ENCODE data around the gene SSBP3. TPM values are rescaled to one million over a fixed set of nuclear protein-coding genes. Genes with fewer than 3 reads are reported as not detected.
A peak's percentile ranks its signal among the peaks of the same experiment; 100 is the strongest.

SSBP3 gene
- total and polyA plus RNA-seq, 2 experiments from 2014 or later, result 47.4 to 68.6 TPM

DNA sequence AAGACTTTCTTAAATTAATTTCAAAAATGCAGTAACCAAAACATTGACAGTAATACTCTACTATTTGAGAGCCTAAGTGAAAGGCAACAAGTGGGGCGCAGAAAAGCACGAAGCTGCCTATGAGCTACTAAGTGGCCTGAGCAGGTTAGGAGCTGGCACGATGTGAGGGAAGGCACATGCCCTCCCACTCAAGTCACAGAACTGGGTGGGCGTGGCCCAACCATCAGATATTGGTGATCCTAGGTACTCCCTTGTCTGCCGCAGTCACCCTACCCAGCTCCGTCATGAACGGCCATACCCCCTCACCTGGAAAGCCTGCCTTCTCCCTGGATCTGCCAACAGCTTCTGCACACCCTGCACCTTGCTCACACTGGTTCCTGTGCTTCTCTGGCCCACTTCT lies 40.8 kb downstream of the SSBP3 start:
- peak overlapping the region; percentile 84 for H3K27ac Mint-ChIP-seq
- Histone ChIP-seq H3K4me3 (no peak overlapping the region), H2AFZ (no peak overlapping the region), H4K20me1 (replicated peaks; ENCODE audit: insufficient read depth) (peaks cover 48% of the 10 kb centered on the region), H3K79me2 (replicated peaks; ENCODE audit: insufficient read depth) (peaks cover 100% of the 10 kb centered on the region), H3K4me1 (ENCODE audit: insufficient read depth) (peaks cover 82% of the 10 kb centered on the region), H3F3A (replicated peaks; ENCODE audit: low read depth) (peaks cover 6% of the 10 kb centered on the region; the same call in 1 of the 2 replicates), H3K27ac (ENCODE audit: low read depth) (peak overlapping the region; percentile 62; the same call in 1 of the 2 replicates), H3K9me2 (ENCODE audit: insufficient read depth) (0 out of 2 replicates have a peak, but pooled peaks cover 2% of the 10 kb centered on the region), H3K4me2 (peak overlapping the region; percentile 57), H3K36me3 (ENCODE audit: insufficient read depth) (no peaks in the 10 kb centered on the region), H3K27me3 (ENCODE audit: insufficient read depth) (no peaks in the 10 kb centered on the region)
- ATAC-seq, result no peak
- peaks cover 13% of the 10 kb centered on the region; the same call in 2 of the 3 replicates for H3K36me3 Mint-ChIP-seq (ENCODE audit: low read depth)
- 0 out of 3 replicates have a peak overlapping the region, but pooled peaks have one; percentile 12 for H3K4me3 Mint-ChIP-seq
- no peaks in the 10 kb centered on the region for H3K9me3 Mint-ChIP-seq
- peaks cover 19% of the 10 kb centered on the region for H3K27me3 Mint-ChIP-seq (ENCODE audit: insufficient read depth, low read depth, poor library complexity)
- no peak for DNase-seq (ENCODE audit: low spot score)
- peaks cover 87% of the 10 kb centered on the region for H3K4me1 Mint-ChIP-seq
- TF ChIP-seq JUNB (IDR thresholded peaks at IDR 0.05; ENCODE audit: unreplicated experiment) (no peak), EZH2phosphoT487 (IDR thresholded peaks at IDR 0.05; ENCODE audit: unreplicated experiment) (no peak), POLR2AphosphoS5 (IDR thresholded peaks at IDR 0.05; ENCODE audit: low read depth) (no peak), CREB1 (CRISPR knock-in tag; IDR thresholded peaks at IDR 0.05; ENCODE audit: low read depth) (no peak), ZNF331 (CRISPR knock-in tag; IDR thresholded peaks at IDR 0.05; ENCODE audit: low read depth) (no peak), ZNF462 (CRISPR knock-in tag; IDR thresholded peaks at IDR 0.05) (no peak), STAT1 (IDR thresholded peaks at IDR 0.05; ENCODE audit: unreplicated experiment) (no peak), EZH2 (IDR thresholded peaks at IDR 0.05; ENCODE audit: low read depth, unreplicated experiment) (no peak), ZNF114 (CRISPR knock-in tag; IDR thresholded peaks at IDR 0.05) (no peak), NANOG (IDR thresholded peaks at IDR 0.05; ENCODE audit: borderline replicate concordance) (no peak), CTCF (conservative IDR thresholded peaks at IDR 0.05; ENCODE audit: low read depth in 2 of 2) (no peak)
- TF ChIP-seq, protein P1, sequence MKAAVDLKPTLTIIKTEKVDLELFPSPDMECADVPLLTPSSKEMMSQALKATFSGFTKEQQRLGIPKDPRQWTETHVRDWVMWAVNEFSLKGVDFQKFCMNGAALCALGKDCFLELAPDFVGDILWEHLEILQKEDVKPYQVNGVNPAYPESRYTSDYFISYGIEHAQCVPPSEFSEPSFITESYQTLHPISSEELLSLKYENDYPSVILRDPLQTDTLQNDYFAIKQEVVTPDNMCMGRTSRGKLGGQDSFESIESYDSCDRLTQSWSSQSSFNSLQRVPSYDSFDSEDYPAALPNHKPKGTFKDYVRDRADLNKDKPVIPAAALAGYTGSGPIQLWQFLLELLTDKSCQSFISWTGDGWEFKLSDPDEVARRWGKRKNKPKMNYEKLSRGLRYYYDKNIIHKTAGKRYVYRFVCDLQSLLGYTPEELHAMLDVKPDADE (IDR thresholded peaks at IDR 0.05), result no peak
